ENCODE results near the gene WNT5B. TPM values are rescaled to one million over a fixed set of nuclear protein-coding genes. Genes with fewer than 3 reads are reported as not detected.

The WNT5B gene
- total and polyA plus RNA-seq, 2 of the 4 experiments (the other 2 are of a cell fraction), result 83.7 to 102 TPM

DNA sequence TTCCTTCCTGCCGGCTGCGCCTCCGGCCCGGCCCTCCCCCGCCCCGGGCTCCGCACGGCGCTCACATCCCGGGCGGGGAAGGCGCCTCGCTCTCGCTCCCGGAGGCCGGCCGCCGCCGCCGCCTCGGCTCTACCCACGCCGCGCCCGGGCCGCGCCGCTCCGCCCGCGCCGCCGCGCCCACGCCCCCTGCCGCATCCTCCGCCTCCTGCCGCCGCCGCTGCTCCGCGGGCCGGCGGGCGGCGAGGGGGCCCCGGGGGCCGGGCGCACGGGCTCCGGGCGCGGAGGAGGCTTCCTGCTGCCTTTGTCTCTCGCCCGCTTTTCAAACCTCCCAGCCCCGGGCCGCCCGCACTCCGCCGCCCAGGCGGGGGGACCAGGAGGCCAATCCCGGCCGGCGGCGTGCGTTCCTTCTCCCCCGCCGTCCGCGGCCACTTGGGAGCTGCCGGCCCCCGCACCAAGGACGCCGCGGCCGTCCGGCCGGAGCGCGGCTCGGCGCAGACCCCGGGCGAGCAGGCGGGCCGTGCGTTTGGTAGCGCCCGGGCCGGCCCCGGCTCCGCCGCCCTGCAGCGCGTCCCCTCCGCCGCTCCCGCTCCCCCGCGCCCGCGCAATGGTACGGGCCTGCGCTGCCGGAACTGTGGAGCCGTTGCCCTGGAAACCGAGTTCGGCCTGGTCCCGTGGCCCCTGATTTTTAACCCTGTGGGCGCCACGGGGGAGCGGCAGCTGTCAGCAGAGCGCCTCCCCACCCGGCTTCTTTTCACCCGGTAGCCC, 34.6 kb upstream of the WNT5B start, which contains the start of gene FBXL14 (continued):
- no peak; the same call in 1 of the 2 replicates for TF ChIP-seq MXI1 (IDR thresholded peaks at IDR 0.05; ENCODE audit: borderline replicate concordance, low read depth, low read length)
- TF ChIP-seq RAD21 (IDR thresholded peaks at IDR 0.05; ENCODE audit: low read length), result no peak
- TF ChIP-seq POLR2A (IDR thresholded peaks at IDR 0.05; ENCODE audit: low read depth, low read length), result no peak

DNA sequence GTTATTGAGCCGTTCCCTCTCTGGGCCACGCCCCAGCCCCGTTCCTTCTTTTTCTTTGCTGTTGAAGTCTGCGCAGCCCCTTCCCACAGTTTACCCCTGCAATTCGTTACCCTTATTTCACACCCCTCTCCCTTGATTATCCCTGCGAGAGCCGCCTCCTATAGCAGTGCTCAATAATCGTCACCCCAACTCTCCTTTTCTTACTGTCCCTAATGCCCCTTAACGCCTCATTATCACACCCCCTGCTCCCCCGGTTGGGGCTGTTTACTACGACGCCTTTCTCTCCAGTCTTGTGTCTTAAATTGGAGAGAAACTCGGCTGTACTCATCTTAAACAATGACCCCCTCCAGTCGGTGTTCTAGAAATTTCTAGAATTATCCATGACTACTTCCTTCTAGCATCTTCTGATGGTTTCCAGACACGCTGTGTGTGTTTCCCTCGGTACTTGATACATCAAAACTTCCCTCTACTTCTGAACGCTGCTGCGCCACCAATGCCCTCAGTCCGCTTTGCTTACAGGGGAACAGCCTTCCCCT, 33.9 kb upstream of the WNT5B start:
- Histone ChIP-seq H3K4me1 (ENCODE audit: control insufficient read depth, insufficient read depth, low read length) (peaks cover 20% of the 10 kb centered on the region), H4K8ac (ENCODE audit: low read depth in 2 of 2, low read length in 2 of 2) (peak overlapping the region; percentile 44 to 83), H3K27ac (ENCODE audit: insufficient read depth, low read length) (peak overlapping the region; percentile 66), H2BK120ac (ENCODE audit: low read depth, low read length) (peak overlapping the region; percentile 47), H3K23ac (ENCODE audit: low read depth, low read length) (peak overlapping the region; percentile 79), H3K18ac (ENCODE audit: low read depth, low read length) (peak overlapping the region; percentile 2; the same call in 1 of the 2 replicates), H2BK20ac (ENCODE audit: low read depth, low read length) (no peak overlapping the region), H3K9me3 (ENCODE audit: control insufficient read depth, insufficient read depth, low read length) (no peaks in the 10 kb centered on the region), H3K27me3 (ENCODE audit: control insufficient read depth, insufficient read depth, low read length) (no peaks in the 10 kb centered on the region), H3K14ac (replicated peaks; ENCODE audit: low read depth, low read length) (peak overlapping the region; percentile 79), H4K91ac (ENCODE audit: insufficient read depth, low read depth, low read length) (peak overlapping the region; percentile 31), H4K20me1 (ENCODE audit: insufficient read depth, low read length) (peaks cover 45% of the 10 kb centered on the region), H2BK15ac (ENCODE audit: low read depth, low read length) (peak overlapping the region; percentile 30; the same call in 1 of the 3 replicates), H3K9me1 (ENCODE audit: insufficient read depth, low read length) (peaks cover 12% of the 10 kb centered on the region; the same call in 1 of the 2 replicates), H4K5ac (ENCODE audit: low read depth, low read length) (peak overlapping the region; percentile 37), H3K36me3 (ENCODE audit: control insufficient read depth, insufficient read depth, low read length) (no peaks in the 10 kb centered on the region), H3K4ac (ENCODE audit: low read depth, low read length) (peak overlapping the region; percentile 82), H3K4me3 (ENCODE audit: insufficient read depth, low read depth, low read length) (peak overlapping the region; percentile 90), H2BK5ac (ENCODE audit: low read depth, low read length, poor library complexity, severe bottlenecking) (peak overlapping the region; percentile 34), H2AFZ (replicated peaks; ENCODE audit: low read length, poor library complexity) (peak overlapping the region; percentile 84), H3K4me2 (ENCODE audit: low read depth, low read length) (peak overlapping the region; percentile 70), H2AK5ac (ENCODE audit: low read depth, low read length) (peak overlapping the region; percentile 79), H3K56ac (ENCODE audit: extremely low read depth, insufficient read depth, low read length) (peak overlapping the region; percentile 43; the same call in 1 of the 2 replicates), H3K79me1 (ENCODE audit: low read depth in 1 of 2, low read length in 2 of 2) (peaks cover 26 to 66% of the 10 kb centered on the region in 2 experiments; a peak in 3 of 4 replicates), H3K9ac (ENCODE audit: low read depth, low read length) (peak overlapping the region; percentile 72), H2AK9ac (replicated peaks; ENCODE audit: low read depth, low read length, poor library complexity) (peak overlapping the region; percentile 92)
- ATAC-seq (ENCODE audit: low read depth) (no peak), DNase-seq (no peak)
- ChIA-PET CTCF (no interaction called here), POLR2A (ENCODE audit: unreplicated experiment) (no interaction called here)
- in situ Hi-C loops (cut with MboI; ENCODE audit: low sequenced_read_pairs), result loop anchor here (25.0 kb wide), 1 partner anchor 683 kb away; no protein-coding TSS in a partner anchor
- BruUV-seq (replicated peaks), result no TSS peak
- dilution Hi-C loops (cut with HindIII; ENCODE audit: low sequenced_read_pairs, unreplicated experiment), result no loop called here
- intact Hi-C loops (cut with micrococcal nuclease), result no loop called here
- WGBS, 2 experiments (ENCODE audit: extremely low coverage in 2 of 2, insufficient read length in 1 of 2), result 9% methylated on average over 7 of the region's 19 CpGs; no CpG with 5 or more reads in 1 of the 2 experiments
- TF ChIP-seq BHLHE40 (IDR thresholded peaks at IDR 0.05; ENCODE audit: low read depth, low read length) (no peak), RAD21 (IDR thresholded peaks at IDR 0.05; ENCODE audit: low read length) (no peak), SMC3 (IDR thresholded peaks at IDR 0.05; ENCODE audit: low read depth, low read length) (no peak), CEBPB (IDR thresholded peaks at IDR 0.05; ENCODE audit: low read depth, low read length) (no peak), MAZ (IDR thresholded peaks at IDR 0.05; ENCODE audit: borderline replicate concordance, low read depth, low read length) (no peak), MXI1 (IDR thresholded peaks at IDR 0.05; ENCODE audit: borderline replicate concordance, low read depth, low read length) (no peak), FOS (IDR thresholded peaks at IDR 0.05; ENCODE audit: low read depth, low read length) (no peak), POLR2A (IDR thresholded peaks at IDR 0.05; ENCODE audit: low read depth, low read length) (no peak), RCOR1 (IDR thresholded peaks at IDR 0.05; ENCODE audit: insufficient replicate concordance, low read length) (no peak)
- TF ChIP-seq, protein P1, sequence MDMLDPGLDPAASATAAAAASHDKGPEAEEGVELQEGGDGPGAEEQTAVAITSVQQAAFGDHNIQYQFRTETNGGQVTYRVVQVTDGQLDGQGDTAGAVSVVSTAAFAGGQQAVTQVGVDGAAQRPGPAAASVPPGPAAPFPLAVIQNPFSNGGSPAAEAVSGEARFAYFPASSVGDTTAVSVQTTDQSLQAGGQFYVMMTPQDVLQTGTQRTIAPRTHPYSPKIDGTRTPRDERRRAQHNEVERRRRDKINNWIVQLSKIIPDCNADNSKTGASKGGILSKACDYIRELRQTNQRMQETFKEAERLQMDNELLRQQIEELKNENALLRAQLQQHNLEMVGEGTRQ (IDR thresholded peaks at IDR 0.05; ENCODE audit: low read depth, low read length), result no peak
- TF ChIP-seq, protein P2, sequence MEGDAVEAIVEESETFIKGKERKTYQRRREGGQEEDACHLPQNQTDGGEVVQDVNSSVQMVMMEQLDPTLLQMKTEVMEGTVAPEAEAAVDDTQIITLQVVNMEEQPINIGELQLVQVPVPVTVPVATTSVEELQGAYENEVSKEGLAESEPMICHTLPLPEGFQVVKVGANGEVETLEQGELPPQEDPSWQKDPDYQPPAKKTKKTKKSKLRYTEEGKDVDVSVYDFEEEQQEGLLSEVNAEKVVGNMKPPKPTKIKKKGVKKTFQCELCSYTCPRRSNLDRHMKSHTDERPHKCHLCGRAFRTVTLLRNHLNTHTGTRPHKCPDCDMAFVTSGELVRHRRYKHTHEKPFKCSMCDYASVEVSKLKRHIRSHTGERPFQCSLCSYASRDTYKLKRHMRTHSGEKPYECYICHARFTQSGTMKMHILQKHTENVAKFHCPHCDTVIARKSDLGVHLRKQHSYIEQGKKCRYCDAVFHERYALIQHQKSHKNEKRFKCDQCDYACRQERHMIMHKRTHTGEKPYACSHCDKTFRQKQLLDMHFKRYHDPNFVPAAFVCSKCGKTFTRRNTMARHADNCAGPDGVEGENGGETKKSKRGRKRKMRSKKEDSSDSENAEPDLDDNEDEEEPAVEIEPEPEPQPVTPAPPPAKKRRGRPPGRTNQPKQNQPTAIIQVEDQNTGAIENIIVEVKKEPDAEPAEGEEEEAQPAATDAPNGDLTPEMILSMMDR (conservative IDR thresholded peaks at IDR 0.05; ENCODE audit: low read depth, low read length), result no peak
